Smooth muscle cell (in vitro differentiated cells): Measurements from ENCODE around the gene SLC25A29. TPM values are rescaled to one million over a fixed set of nuclear protein-coding genes. Genes with fewer than 3 reads are reported as not detected.

ENCODE experiments used
- DNase-seq: peaks from one replicate; lab custom pipeline; 2025; ENCODE audit not compliant: unreplicated experiment; lab: John Stamatoyannopoulos, UW
- H2AFZ ChIP-seq: fragments of 200-600 bp; sonication (generic); 2 replicates; pipeline ENCODE4 v1.6.0; 2016; ENCODE audit warnings: antibody characterized with exemption, low read depth, mild to moderate bottlenecking
- H3F3A ChIP-seq: fragments of 200-600 bp; sonication (generic); 2 replicates; pipeline ENCODE4 v1.6.0; 2017; ENCODE audit warnings: antibody characterized with exemption, low read depth
- H3K27ac ChIP-seq: fragments of 200-600 bp; sonication (generic); 2 replicates; pipeline ENCODE4 v1.5.1; 2016; ENCODE audit warnings: low read depth, mild to moderate bottlenecking
- H3K27me3 ChIP-seq: fragments of 200-600 bp; sonication (generic); 2 replicates; pipeline ENCODE4 v1.6.1; 2016; ENCODE audit warnings: low read depth, mild to moderate bottlenecking
- H3K36me3 ChIP-seq: fragments of 200-600 bp; sonication (generic); 2 replicates; pipeline ENCODE4 v1.5.1; 2016; ENCODE audit warnings: low read depth
- H3K4me1 ChIP-seq: fragments of 200-600 bp; sonication (generic); 2 replicates; pipeline ENCODE4 v1.5.1; 2016; ENCODE audit warnings: low read depth
- H3K4me2 ChIP-seq: fragments of 200-600 bp; sonication (generic); 2 replicates; pipeline ENCODE4 v1.6.0; 2016; ENCODE audit warnings: mild to moderate bottlenecking
- H3K4me3 ChIP-seq: fragments of 200-600 bp; sonication (generic); 2 replicates; pipeline ENCODE4 v1.5.1; 2016; ENCODE audit warnings: mild to moderate bottlenecking
- H3K79me2 ChIP-seq: fragments of 200-600 bp; sonication (generic); 2 replicates; pipeline ENCODE4 v1.6.0; 2016; ENCODE audit warnings: low read depth, mild to moderate bottlenecking
- H3K9ac ChIP-seq: fragments of 200-600 bp; sonication (generic); 2 replicates; pipeline ENCODE4 v1.6.0; 2016; ENCODE audit warnings: low read depth
- H3K9me3 ChIP-seq: fragments of 200-600 bp; sonication (generic); replicated peaks from 2 replicates; pipeline ENCODE4 v1.5.1; 2016; ENCODE audit warnings: low read depth
- H4K20me1 ChIP-seq: fragments of 200-600 bp; sonication (generic); 2 replicates; pipeline ENCODE4 v1.6.0; 2016; ENCODE audit warnings: low read depth
- WGBS: methylation state at CpG from one replicate; pipeline ENCODE4 v1.1.7; 2016; ENCODE audit warnings: low lambda C conversion rate; 5-methylcytosine and 5-hydroxymethylcytosine counted together
- polyA plus RNA-seq: library from polyadenylated mRNA; unstranded; fragments of >200 nt; fragmentation: Nextera tagmentation; extraction: Ambion mirVana; gene quantifications from 2 replicates; pipeline ENCODE4 v1.2.1, GENCODE V29; 2016
- total RNA-seq: library from RNA; depleted of rRNA; stranded (reverse); fragments of >200 nt; gene quantifications from 2 replicates; pipeline ENCODE4 v1.2.3, GENCODE V29; 2014
- TF ChIP-seq, protein P1 (sequence below): fragments of 200-600 bp; sonication (generic); IDR thresholded peaks from 2 replicates; pipeline ENCODE4 v1.5.1; 2017; ENCODE audit warnings: borderline replicate concordance, mild to moderate bottlenecking, antibody characterized with exemption; ENCODE audit not compliant: insufficient read depth, poor library complexity, severe bottlenecking

SLC25A29 gene
- total and polyA plus RNA-seq, 2 experiments from 2014 or later: 27.5 to 31.8 TPM

DNA sequence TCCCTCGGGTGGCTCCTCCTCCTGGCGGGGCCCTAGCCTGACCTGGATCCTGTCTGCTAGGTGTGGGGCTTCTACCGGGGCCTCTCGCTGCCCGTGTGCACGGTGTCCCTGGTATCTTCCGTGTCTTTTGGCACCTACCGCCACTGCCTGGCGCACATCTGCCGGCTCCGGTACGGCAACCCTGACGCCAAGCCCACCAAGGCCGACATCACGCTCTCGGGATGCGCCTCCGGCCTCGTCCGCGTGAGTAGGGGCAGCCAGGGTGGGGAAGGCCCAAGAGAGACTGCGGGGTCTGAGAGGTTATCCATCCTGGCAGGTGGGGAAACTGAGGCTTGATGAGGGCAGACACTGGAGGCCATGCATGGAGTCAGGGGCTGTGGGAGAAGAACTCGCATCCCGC is 20.9 kb upstream of the SLC25A29 start:
- WGBS: 97% methylated on average over 24 of the region's 24 CpGs
- H3K36me3 ChIP-seq: no peaks in the 10 kb centered on the region
- no peak overlapping the region for H3K9ac ChIP-seq
- no peaks in the 10 kb centered on the region for H3K4me1 ChIP-seq
- H3K4me2 ChIP-seq: no peak overlapping the region
- H4K20me1 ChIP-seq: no peaks in the 10 kb centered on the region
- H3F3A ChIP-seq: no peaks in the 10 kb centered on the region
- no peak overlapping the region for H3K27ac ChIP-seq
- no peak for DNase-seq
- H3K27me3 ChIP-seq: no peaks in the 10 kb centered on the region
- no peak overlapping the region for H2AFZ ChIP-seq
- H3K4me3 ChIP-seq: no peak overlapping the region
- H3K9me3 ChIP-seq: no peaks in the 10 kb centered on the region
- H3K79me2 ChIP-seq: no peaks in the 10 kb centered on the region
- TF ChIP-seq, protein P1, sequence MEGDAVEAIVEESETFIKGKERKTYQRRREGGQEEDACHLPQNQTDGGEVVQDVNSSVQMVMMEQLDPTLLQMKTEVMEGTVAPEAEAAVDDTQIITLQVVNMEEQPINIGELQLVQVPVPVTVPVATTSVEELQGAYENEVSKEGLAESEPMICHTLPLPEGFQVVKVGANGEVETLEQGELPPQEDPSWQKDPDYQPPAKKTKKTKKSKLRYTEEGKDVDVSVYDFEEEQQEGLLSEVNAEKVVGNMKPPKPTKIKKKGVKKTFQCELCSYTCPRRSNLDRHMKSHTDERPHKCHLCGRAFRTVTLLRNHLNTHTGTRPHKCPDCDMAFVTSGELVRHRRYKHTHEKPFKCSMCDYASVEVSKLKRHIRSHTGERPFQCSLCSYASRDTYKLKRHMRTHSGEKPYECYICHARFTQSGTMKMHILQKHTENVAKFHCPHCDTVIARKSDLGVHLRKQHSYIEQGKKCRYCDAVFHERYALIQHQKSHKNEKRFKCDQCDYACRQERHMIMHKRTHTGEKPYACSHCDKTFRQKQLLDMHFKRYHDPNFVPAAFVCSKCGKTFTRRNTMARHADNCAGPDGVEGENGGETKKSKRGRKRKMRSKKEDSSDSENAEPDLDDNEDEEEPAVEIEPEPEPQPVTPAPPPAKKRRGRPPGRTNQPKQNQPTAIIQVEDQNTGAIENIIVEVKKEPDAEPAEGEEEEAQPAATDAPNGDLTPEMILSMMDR: no peak

DNA sequence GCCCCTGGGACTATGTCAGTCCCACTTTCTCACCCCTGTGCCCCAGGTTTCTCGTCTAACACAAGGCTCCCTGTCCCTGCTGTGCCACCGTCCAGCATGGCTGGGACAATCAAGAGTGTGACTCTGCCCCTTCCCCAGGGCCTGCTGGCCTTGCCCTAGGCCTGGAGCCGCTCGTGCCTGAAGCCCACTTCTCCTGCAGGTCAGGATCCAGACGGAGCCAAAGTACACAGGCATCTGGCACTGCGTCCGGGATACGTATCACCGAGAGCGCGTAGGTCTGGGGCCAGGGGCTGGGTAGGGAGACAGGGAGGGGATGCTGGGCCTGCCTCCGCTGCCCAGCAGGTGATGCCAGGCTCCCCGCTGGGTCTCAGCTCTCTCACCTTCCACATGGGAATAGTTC is 19.7 kb upstream of the SLC25A29 start:
- no peaks in the 10 kb centered on the region for H3K36me3 ChIP-seq

DNA sequence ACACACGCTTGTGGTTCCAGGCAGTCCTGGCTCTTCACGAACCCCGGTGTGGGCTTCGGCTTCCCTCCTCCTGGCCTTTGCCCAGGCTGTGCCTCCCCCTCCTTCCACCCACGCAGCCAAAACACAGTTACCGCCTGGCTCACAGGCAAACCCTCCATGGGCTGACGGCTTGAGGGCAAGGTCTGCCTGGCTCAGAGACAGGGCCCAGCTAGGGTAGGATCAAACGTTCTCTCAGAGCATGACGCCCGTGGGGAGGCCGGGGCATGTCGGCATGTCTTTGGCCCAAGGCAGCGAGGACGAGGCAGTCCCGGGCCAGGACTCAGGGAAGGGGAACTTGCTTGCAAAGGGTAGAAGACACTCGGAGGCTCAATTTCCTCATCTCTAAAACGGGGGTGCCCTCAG is 19.0 kb upstream of the SLC25A29 start:
- H4K20me1 ChIP-seq: no peaks in the 10 kb centered on the region
- H3K4me1 ChIP-seq: no peaks in the 10 kb centered on the region
- no peak overlapping the region for H3K4me2 ChIP-seq
- H3K4me3 ChIP-seq: no peak overlapping the region
- no peak overlapping the region for H3K9ac ChIP-seq
- WGBS: 88% methylated on average over 17 of the region's 17 CpGs
- no peaks in the 10 kb centered on the region for H3F3A ChIP-seq
- H3K27me3 ChIP-seq: no peaks in the 10 kb centered on the region
- TF ChIP-seq, protein P1: no peak
- H3K79me2 ChIP-seq: no peaks in the 10 kb centered on the region
- H3K27ac ChIP-seq: no peak overlapping the region
- no peak overlapping the region for H2AFZ ChIP-seq
- DNase-seq: no peak
- no peaks in the 10 kb centered on the region for H3K9me3 ChIP-seq
- no peaks in the 10 kb centered on the region for H3K36me3 ChIP-seq

More for the DNA sequence above, 19.7 kb upstream of the SLC25A29 start:
- no peak overlapping the region for H3K4me2 ChIP-seq
- H3K4me1 ChIP-seq: no peaks in the 10 kb centered on the region
- 95% methylated on average over 10 of the region's 13 CpGs for WGBS
- H3F3A ChIP-seq: no peaks in the 10 kb centered on the region
- no peak overlapping the region for H3K4me3 ChIP-seq
- TF ChIP-seq, protein P1: no peak
- no peaks in the 10 kb centered on the region for H4K20me1 ChIP-seq
- no peaks in the 10 kb centered on the region for H3K9me3 ChIP-seq
- DNase-seq: no peak
- H3K9ac ChIP-seq: no peak overlapping the region
- H3K27me3 ChIP-seq: no peaks in the 10 kb centered on the region
- no peak overlapping the region for H3K27ac ChIP-seq
- no peaks in the 10 kb centered on the region for H3K79me2 ChIP-seq
- H2AFZ ChIP-seq: no peak overlapping the region

DNA sequence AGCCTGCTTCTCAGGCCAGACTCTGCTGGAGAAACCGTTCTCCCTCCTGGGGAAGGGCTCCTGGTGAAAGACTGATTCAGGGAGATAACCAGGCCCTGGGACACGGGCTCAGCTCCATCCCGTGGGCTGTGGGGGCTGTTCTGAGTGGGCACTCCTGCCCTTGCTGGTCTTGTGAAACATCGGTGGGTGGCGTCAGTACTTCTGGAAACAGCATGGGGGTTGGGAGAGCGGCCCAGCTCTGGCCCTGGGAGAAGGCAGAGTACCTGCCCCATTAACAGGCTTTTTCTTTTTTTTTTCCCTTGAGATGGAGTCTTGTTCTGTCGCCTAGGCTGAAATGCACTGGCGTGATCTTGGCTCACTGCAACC is 17.7 kb upstream of the SLC25A29 start:
- Histone ChIP-seq H3K36me3 (no peaks in the 10 kb centered on the region), H3K79me2 (no peaks in the 10 kb centered on the region), H3K27me3 (no peaks in the 10 kb centered on the region), H3K4me3 (no peak overlapping the region), H3K9ac (no peak overlapping the region), H3F3A (no peaks in the 10 kb centered on the region), H3K4me1 (no peaks in the 10 kb centered on the region), H3K27ac (no peak overlapping the region), H3K9me3 (no peaks in the 10 kb centered on the region), H4K20me1 (no peaks in the 10 kb centered on the region), H3K4me2 (no peak overlapping the region), H2AFZ (no peak overlapping the region)
- 87% methylated on average over 8 of the region's 8 CpGs for WGBS
- TF ChIP-seq, protein P1: no peak
- DNase-seq: no peak
